CD4-positive, alpha-beta T cell (primary cell): Measurements from ENCODE around the gene GABRB1. TPM values are rescaled to one million over a fixed set of nuclear protein-coding genes. Genes with fewer than 3 reads are reported as not detected.

ENCODE experiments used
- ATAC-seq: fragments of 200-7000 bp; cut with Tn5 transposase; one replicate; pipeline ENCODE4 v1.10.0; 2022; ENCODE audit warnings: mild to moderate bottlenecking; ENCODE audit not compliant: poor library complexity
- CTCF ChIA-PET: fragments of 350-600 bp; sonication (Branson Sonifier 250); formaldehyde crosslinking; loops from one replicate; lab custom pipeline; 2021; ENCODE audit warnings: antibody characterized with exemption, inconsistent platforms; lab: Charles Lee
- POLR2A ChIA-PET: fragments of 350-600 bp; sonication (Branson Sonifier 250); formaldehyde crosslinking; loops from one replicate; lab custom pipeline; 2021; ENCODE audit warnings: antibody characterized with exemption, inconsistent platforms; lab: Charles Lee
- DNase-seq, 14 experiments: peaks; one replicate each; pipeline ENCODE4 v3.0.0-alpha.2; 2013 to 2020; ENCODE audit warnings: mixed read lengths in 2 of 14
- H3K27ac ChIP-seq, 2 donors: one replicate each; pipeline versions ENCODE4 v1.5.1 to v1.7.0; 2013; ENCODE audit warnings: low read length in 2 of 2, low read depth in 1 of 2, mild to moderate bottlenecking in 1 of 2
- H3K27me3 ChIP-seq, 2 experiments: 1 replicate in 1 of 2; 2 replicates in 1 of 2; pipeline versions ENCODE4 v1.6.1 to v1.7.0; 2013; ENCODE audit warnings: low read length in 2 of 2, control low read depth in 1 of 2, mild to moderate bottlenecking in 1 of 2, moderate library complexity in 1 of 2; ENCODE audit not compliant: insufficient read depth in 2 of 2, control insufficient read depth in 1 of 2
- H3K36me3 ChIP-seq: one replicate; pipeline ENCODE4 v1.6.1; 2013; ENCODE audit warnings: low read length, control low read depth; ENCODE audit not compliant: insufficient read depth
- H3K4me1 ChIP-seq: one replicate; pipeline ENCODE4 v1.6.1; 2013; ENCODE audit warnings: low read length, control low read depth; ENCODE audit not compliant: insufficient read depth
- H3K4me3 ChIP-seq: one replicate; pipeline ENCODE4 v1.5.1; 2013; ENCODE audit warnings: mild to moderate bottlenecking, low read length, moderate library complexity
- H3K9me3 ChIP-seq, 2 experiments: 1 replicate in 1 of 2; 2 replicates in 1 of 2; pipeline versions ENCODE4 v1.6.1 to v1.7.0; 2013; ENCODE audit warnings: low read length in 2 of 2, mild to moderate bottlenecking in 2 of 2, control low read depth in 1 of 2, moderate library complexity in 1 of 2; ENCODE audit not compliant: control insufficient read depth in 1 of 2, insufficient read depth in 1 of 2
- H3K27ac Mint-ChIP-seq: one replicate; pipeline ENCODE4 v1.8.0; 2020; ENCODE audit warnings: mixed read lengths
- H3K27me3 Mint-ChIP-seq: one replicate; pipeline ENCODE4 v1.8.0; 2021; ENCODE audit warnings: mixed read lengths
- H3K36me3 Mint-ChIP-seq: one replicate; pipeline ENCODE4 v1.8.0; 2021; ENCODE audit warnings: low read depth, mixed read lengths
- H3K4me1 Mint-ChIP-seq: one replicate; pipeline ENCODE4 v1.8.0; 2021; ENCODE audit warnings: low read depth, mixed read lengths
- H3K4me3 Mint-ChIP-seq: one replicate; pipeline ENCODE4 v1.8.0; 2020; ENCODE audit warnings: mild to moderate bottlenecking, mixed read lengths
- H3K9me3 Mint-ChIP-seq: one replicate; pipeline ENCODE4 v1.8.0; 2020; ENCODE audit warnings: mixed read lengths
- CTCF ChIP-seq: fragments of 200-600 bp; IDR thresholded peaks from one replicate; pipeline ENCODE4 v1.8.0; 2022; ENCODE audit warnings: antibody characterized with exemption, mild to moderate bottlenecking
- intact Hi-C, 2 experiments: fragments of 100-400 bp; cut with DNase I in 1 of 2; cut with micrococcal nuclease in 1 of 2; formaldehyde crosslinking; loops; one replicate each; pipeline versions ENCODE4 v1.15.1 to v1.9.0; 2023 to 2025; cut with DNase I, micrococcal nuclease
- total RNA-seq, 174 experiments: library from RNA in 2 of 174; stranded (reverse) in 2 of 174; gene quantifications; one replicate each; pipeline ENCODE4 v1.2.3 and lab custom pipeline; 2021 to 2026

The GABRB1 gene
- total RNA-seq, 2 experiments from 2014 or later: not detected

DNA sequence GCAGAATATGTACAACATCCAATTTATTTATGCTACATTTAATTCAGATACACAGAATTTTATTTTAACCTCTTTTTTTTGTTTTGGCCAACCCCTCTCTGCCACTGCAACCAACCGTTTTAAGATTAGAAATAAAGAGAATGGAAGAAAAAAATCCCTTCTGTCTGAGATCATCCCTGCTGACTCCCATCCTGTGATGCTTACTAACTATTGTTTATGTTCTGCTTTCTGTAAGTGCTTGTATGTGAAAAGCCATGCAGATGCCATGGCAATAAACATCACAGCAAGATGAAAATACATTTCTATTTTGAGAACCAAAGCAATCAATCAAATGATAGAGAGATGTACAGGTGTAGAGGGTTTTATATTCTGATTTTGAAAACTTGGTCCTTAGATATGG is 70.1 kb downstream of the GABRB1 start:
- Mint-ChIP-seq H3K27me3 (peaks cover under 1% of the 10 kb centered on the region), H3K4me1 (no peaks in the 10 kb centered on the region), H3K27ac (no peak overlapping the region), H3K4me3 (no peak overlapping the region), H3K36me3 (no peaks in the 10 kb centered on the region), H3K9me3 (no peaks in the 10 kb centered on the region)
- TF ChIP-seq CTCF: no peak
- Histone ChIP-seq H3K4me1 (no peaks in the 10 kb centered on the region), H3K4me3 (no peak overlapping the region), H3K27me3 (no peaks in the 10 kb centered on the region), H3K9me3 (no peaks in the 10 kb centered on the region), H3K27ac (no peak overlapping the region), H3K36me3 (no peaks in the 10 kb centered on the region)
- no peak for ATAC-seq
- intact Hi-C loops: no loop called here
- POLR2A ChIA-PET: no interaction called here
- CTCF ChIA-PET: no interaction called here
- DNase-seq: no peak

- ChIA-PET CTCF (no interaction called here), POLR2A (no interaction called here)
- Histone ChIP-seq H3K4me1 (no peaks in the 10 kb centered on the region), H3K9me3 (no peaks in the 10 kb centered on the region), H3K27me3 (no peaks in the 10 kb centered on the region), H3K36me3 (no peaks in the 10 kb centered on the region), H3K27ac (no peak overlapping the region), H3K4me3 (no peak overlapping the region)
- Mint-ChIP-seq H3K36me3 (no peaks in the 10 kb centered on the region), H3K4me1 (no peaks in the 10 kb centered on the region), H3K4me3 (no peak overlapping the region), H3K27me3 (peaks cover 8% of the 10 kb centered on the region), H3K27ac (no peak overlapping the region), H3K9me3 (no peaks in the 10 kb centered on the region)
- no peak for TF ChIP-seq CTCF
- no peak for DNase-seq
- intact Hi-C loops: no loop called here
- no peak for ATAC-seq
Observed at GRCh38 chr4:47104986-47105385, 73.6 kb downstream of the GABRB1 start.

GRCh38 chr4:47106561-47106960 is 75.2 kb downstream of the GABRB1 start:
- CTCF ChIA-PET: no interaction called here
- DNase-seq: no peak
- no peaks in the 10 kb centered on the region for H3K36me3 ChIP-seq

More at GRCh38 chr4:47106561-47106960, 75.2 kb downstream of the GABRB1 start:
- H3K9me3 Mint-ChIP-seq: no peaks in the 10 kb centered on the region
- H3K27me3 ChIP-seq: no peaks in the 10 kb centered on the region
- no peak overlapping the region for H3K4me3 Mint-ChIP-seq
- ATAC-seq: no peak
- no peak overlapping the region for H3K27ac Mint-ChIP-seq
- no peaks in the 10 kb centered on the region for H3K36me3 Mint-ChIP-seq
- TF ChIP-seq CTCF: no peak
- H3K4me1 ChIP-seq: no peaks in the 10 kb centered on the region
- H3K9me3 ChIP-seq: no peaks in the 10 kb centered on the region
- H3K27me3 Mint-ChIP-seq: peaks cover 8% of the 10 kb centered on the region
- H3K4me1 Mint-ChIP-seq: no peaks in the 10 kb centered on the region
- no peak overlapping the region for H3K27ac ChIP-seq
- intact Hi-C loops: no loop called here
- POLR2A ChIA-PET: no interaction called here
- no peak overlapping the region for H3K4me3 ChIP-seq
